Left ventricle myocardium inferior (tissue), 1 donor: ENCODE measurements around the gene TBX15. TPM values are rescaled to one million over a fixed set of nuclear protein-coding genes. Genes with fewer than 3 reads are reported as not detected.

Experiments
- DNase-seq: peaks from one replicate; pipeline ENCODE4 v3.0.0-alpha.2; 2020
- H3K27ac ChIP-seq: fragments of 200-600 bp; replicated peaks from 2 replicates; pipeline ENCODE4 v1.8.0; 2021
- H3K27me3 ChIP-seq: fragments of 200-600 bp; 2 replicates; pipeline ENCODE4 v1.8.0; 2021; ENCODE audit warnings: low read depth
- H3K36me3 ChIP-seq: fragments of 200-600 bp; 2 replicates; pipeline ENCODE4 v1.8.0; 2021
- H3K4me1 ChIP-seq: fragments of 200-600 bp; 2 replicates; pipeline ENCODE4 v1.8.0; 2021
- H3K4me3 ChIP-seq: fragments of 200-600 bp; 2 replicates; pipeline ENCODE4 v1.8.0; 2021; ENCODE audit warnings: mild to moderate bottlenecking, moderate library complexity
- H3K9me3 ChIP-seq: fragments of 200-600 bp; replicated peaks from 2 replicates; pipeline ENCODE4 v1.8.0; 2021
- CTCF ChIP-seq: fragments of 200-600 bp; IDR thresholded peaks from 2 replicates; pipeline ENCODE4 v1.8.0; 2021; ENCODE audit warnings: antibody characterized with exemption, mild to moderate bottlenecking, borderline replicate concordance
- intact Hi-C: fragments of 100-400 bp; cut with micrococcal nuclease; formaldehyde crosslinking; loops from one replicate; pipeline ENCODE4 v1.11.0; 2022
- total RNA-seq: library from RNA; stranded (reverse); fragmentation: NEBNext Ultra II Directional; extraction: Animal tissue kit (Norgen Biotek cat#: 25700); gene quantifications from one replicate; pipeline ENCODE4 v1.2.1, GENCODE V29; 2021
- donor health status: DM: no; HTN: yes; CAD: no; lungs with severe emphysema.

The TBX15 gene
- total RNA-seq, 1 donor from 2014 or later: 0.63 TPM

DNA sequence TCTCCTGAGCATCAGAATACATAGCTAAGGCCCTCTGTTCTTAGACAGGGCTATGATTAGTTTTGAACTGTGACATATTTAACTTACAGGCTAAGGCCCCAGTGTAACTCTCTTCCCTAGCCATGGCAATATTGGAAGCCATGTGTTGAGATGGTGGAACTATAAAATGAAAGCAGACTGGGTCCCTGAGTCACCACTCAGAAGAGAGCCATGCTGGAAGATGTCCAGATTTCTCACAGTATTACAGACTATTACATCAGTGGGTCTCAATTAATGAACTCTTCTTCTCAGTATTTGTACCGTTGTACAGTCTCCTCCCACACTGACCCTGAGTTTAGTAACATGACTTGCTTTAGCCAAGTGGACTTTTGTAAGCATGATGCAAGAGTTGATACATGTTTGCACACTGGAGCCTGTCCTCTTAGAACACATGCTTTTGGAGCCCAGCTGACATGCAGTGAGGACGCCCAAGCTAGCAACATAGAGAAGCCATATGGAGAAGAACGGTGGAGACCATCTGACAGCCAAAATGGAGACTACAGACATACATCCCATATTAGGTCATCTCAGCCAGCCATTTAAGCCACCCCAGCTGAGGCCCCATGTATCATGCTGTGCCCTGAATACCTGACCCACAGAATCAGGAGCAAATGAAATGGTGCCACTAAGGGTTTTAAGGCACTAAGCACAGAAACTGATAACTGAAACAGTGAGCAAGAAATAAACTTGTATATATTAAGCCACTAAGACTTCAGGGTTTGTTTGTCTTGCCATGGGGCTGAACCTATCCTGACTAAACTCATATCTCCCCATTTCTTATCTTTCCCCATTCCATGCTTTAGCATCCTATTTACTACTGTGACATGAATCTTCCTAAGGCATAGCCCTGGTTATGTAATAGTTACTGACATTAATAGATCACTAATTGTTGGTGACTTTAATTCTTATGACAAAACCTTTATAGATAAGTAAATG is 24.4 kb downstream of the TBX15 start:
- Histone ChIP-seq H3K4me3 (no peak overlapping the region), H3K36me3 (no peaks in the 10 kb centered on the region), H3K27ac (no peak overlapping the region), H3K27me3 (peaks cover 46% of the 10 kb centered on the region), H3K4me1 (no peaks in the 10 kb centered on the region), H3K9me3 (no peaks in the 10 kb centered on the region)
- TF ChIP-seq CTCF: no peak
- no peak for DNase-seq
- intact Hi-C loops: no loop called here

GRCh38 chr1:118963138-118963455 is 25.0 kb downstream of the TBX15 start:
- intact Hi-C loops: no loop called here
- no peaks in the 10 kb centered on the region for H3K36me3 ChIP-seq
- H3K27ac ChIP-seq: no peak overlapping the region
- no peak for TF ChIP-seq CTCF
- no peaks in the 10 kb centered on the region for H3K9me3 ChIP-seq
- H3K4me3 ChIP-seq: no peak overlapping the region
- peaks cover 45% of the 10 kb centered on the region for H3K27me3 ChIP-seq
- H3K4me1 ChIP-seq: no peaks in the 10 kb centered on the region
- no peak for DNase-seq

DNA sequence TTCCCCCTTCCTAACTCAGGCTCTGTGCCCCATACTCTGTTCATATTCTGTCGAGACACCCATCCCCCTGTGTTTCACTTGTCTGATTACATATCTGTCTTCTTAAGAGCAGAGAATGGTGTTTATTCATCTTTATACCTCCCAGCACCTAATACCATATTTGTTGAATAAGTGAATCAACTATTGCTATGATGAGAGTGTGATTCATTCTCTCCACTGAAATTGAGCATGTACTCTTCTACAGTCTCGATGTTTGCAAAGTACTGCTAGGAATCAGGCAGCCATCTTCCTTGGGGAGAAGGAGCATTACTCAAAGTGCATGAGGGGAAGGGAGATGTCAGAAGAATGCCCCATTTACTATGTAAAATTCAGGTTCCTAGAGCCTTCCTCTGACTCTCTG is 27.0 kb downstream of the TBX15 start:
- TF ChIP-seq CTCF: no peak
- Histone ChIP-seq H3K9me3 (no peaks in the 10 kb centered on the region), H3K36me3 (no peaks in the 10 kb centered on the region), H3K4me1 (no peaks in the 10 kb centered on the region), H3K27ac (no peak overlapping the region), H3K4me3 (no peak overlapping the region), H3K27me3 (peaks cover 47% of the 10 kb centered on the region)
- intact Hi-C loops: no loop called here
- no peak for DNase-seq

GRCh38 chr1:118960567-118961136 is 27.5 kb downstream of the TBX15 start:
- no peak for DNase-seq
- H3K36me3 ChIP-seq: no peaks in the 10 kb centered on the region
- H3K9me3 ChIP-seq: no peaks in the 10 kb centered on the region
- TF ChIP-seq CTCF: no peak
- no peak overlapping the region for H3K27ac ChIP-seq
- peaks cover 47% of the 10 kb centered on the region for H3K27me3 ChIP-seq
- intact Hi-C loops: no loop called here
- H3K4me3 ChIP-seq: no peak overlapping the region
- H3K4me1 ChIP-seq: no peaks in the 10 kb centered on the region

- intact Hi-C loops: no loop called here
- no peak for DNase-seq
- no peak overlapping the region for H3K4me3 ChIP-seq
- H3K27me3 ChIP-seq: peaks cover 47% of the 10 kb centered on the region
- TF ChIP-seq CTCF: no peak
- H3K27ac ChIP-seq: no peak overlapping the region
- no peaks in the 10 kb centered on the region for H3K4me1 ChIP-seq
- no peaks in the 10 kb centered on the region for H3K9me3 ChIP-seq
- H3K36me3 ChIP-seq: no peaks in the 10 kb centered on the region
These were observed 28.0 kb downstream of the TBX15 start for GRCh38 chr1:118960026-118960561.
